Left ventricle myocardium inferior (tissue), 1 donor: ENCODE results near the gene ADAMTS14. TPM values are rescaled to one million over a fixed set of nuclear protein-coding genes. Genes with fewer than 3 reads are reported as not detected.
"Not testable (repeated sequence)": the region's sequence is repeated elsewhere in the genome, so short reads cannot be mapped to it uniquely, and the experiment has no call there.

Experiments
- DNase-seq: peaks from one replicate; pipeline ENCODE4 v3.0.0-alpha.2; 2020
- H3K27ac ChIP-seq: fragments of 200-600 bp; replicated peaks from 2 replicates; pipeline ENCODE4 v1.8.0; 2021
- H3K27me3 ChIP-seq: fragments of 200-600 bp; 2 replicates; pipeline ENCODE4 v1.8.0; 2021; ENCODE audit warnings: low read depth
- H3K36me3 ChIP-seq: fragments of 200-600 bp; 2 replicates; pipeline ENCODE4 v1.8.0; 2021
- H3K4me1 ChIP-seq: fragments of 200-600 bp; 2 replicates; pipeline ENCODE4 v1.8.0; 2021
- H3K4me3 ChIP-seq: fragments of 200-600 bp; 2 replicates; pipeline ENCODE4 v1.8.0; 2021; ENCODE audit warnings: mild to moderate bottlenecking, moderate library complexity
- H3K9me3 ChIP-seq: fragments of 200-600 bp; replicated peaks from 2 replicates; pipeline ENCODE4 v1.8.0; 2021
- intact Hi-C: fragments of 100-400 bp; cut with micrococcal nuclease; formaldehyde crosslinking; loops from one replicate; pipeline ENCODE4 v1.11.0; 2022
- total RNA-seq: library from RNA; stranded (reverse); fragmentation: NEBNext Ultra II Directional; extraction: Animal tissue kit (Norgen Biotek cat#: 25700); gene quantifications from one replicate; pipeline ENCODE4 v1.2.1, GENCODE V29; 2021
- TF ChIP-seq, protein P1 (sequence below): fragments of 200-600 bp; IDR thresholded peaks from 2 replicates; pipeline ENCODE4 v1.8.0; 2021; ENCODE audit warnings: antibody characterized with exemption, mild to moderate bottlenecking, borderline replicate concordance
- donor health status: DM: no; HTN: yes; CAD: no; lungs with severe emphysema.

ADAMTS14 gene
- total RNA-seq, 1 donor from 2014 or later, result 0.47 TPM

DNA sequence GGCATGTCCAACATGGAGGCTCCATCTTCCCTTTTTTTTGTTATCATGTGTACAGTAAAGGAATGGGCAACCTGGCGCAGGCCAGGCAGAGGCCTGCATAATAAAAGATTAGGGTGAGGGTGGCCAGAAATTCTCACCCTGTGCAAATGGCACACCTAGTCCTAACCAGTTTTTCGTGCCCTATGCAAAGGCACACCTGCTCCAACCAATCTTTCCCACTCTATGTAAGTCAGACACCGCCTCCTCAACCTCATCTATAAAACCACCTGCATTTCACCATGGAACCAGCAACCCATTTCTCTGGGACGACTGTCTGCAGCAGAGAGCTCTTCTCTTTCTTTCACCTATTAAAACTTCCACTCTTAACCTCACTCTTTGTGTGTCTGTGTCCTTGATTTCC, 96.8 kb downstream of the ADAMTS14 start:
- no peak for DNase-seq
- TF ChIP-seq, protein P1, sequence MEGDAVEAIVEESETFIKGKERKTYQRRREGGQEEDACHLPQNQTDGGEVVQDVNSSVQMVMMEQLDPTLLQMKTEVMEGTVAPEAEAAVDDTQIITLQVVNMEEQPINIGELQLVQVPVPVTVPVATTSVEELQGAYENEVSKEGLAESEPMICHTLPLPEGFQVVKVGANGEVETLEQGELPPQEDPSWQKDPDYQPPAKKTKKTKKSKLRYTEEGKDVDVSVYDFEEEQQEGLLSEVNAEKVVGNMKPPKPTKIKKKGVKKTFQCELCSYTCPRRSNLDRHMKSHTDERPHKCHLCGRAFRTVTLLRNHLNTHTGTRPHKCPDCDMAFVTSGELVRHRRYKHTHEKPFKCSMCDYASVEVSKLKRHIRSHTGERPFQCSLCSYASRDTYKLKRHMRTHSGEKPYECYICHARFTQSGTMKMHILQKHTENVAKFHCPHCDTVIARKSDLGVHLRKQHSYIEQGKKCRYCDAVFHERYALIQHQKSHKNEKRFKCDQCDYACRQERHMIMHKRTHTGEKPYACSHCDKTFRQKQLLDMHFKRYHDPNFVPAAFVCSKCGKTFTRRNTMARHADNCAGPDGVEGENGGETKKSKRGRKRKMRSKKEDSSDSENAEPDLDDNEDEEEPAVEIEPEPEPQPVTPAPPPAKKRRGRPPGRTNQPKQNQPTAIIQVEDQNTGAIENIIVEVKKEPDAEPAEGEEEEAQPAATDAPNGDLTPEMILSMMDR, result no peak
- H3K27ac ChIP-seq, result no peak overlapping the region
- H3K36me3 ChIP-seq, result no peaks in the 10 kb centered on the region
- H3K9me3 ChIP-seq, result peaks cover 4% of the 10 kb centered on the region
- H3K27me3 ChIP-seq, result no peaks in the 10 kb centered on the region
- H3K4me1 ChIP-seq, result no peaks in the 10 kb centered on the region
- intact Hi-C loops, result no loop called here
- no peak overlapping the region for H3K4me3 ChIP-seq

DNA sequence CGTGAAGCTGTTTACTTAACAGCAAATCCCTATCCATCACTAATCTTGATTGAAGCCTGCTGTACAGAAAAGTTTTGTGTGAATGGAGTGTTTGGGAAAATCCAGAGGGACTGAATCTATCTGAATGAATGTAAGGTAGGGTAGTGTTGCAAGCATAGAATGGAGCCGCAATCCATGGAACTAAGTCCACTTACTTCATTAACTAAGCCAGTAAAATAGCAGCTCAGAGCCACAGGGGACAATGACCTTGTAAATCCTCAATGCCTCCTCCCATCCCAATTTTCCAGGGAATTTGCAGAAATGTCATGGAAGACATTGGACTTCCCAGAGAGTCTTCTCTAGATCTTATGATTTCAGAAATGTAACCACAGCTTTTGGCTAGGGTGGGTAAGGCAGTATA, 97.7 kb downstream of the ADAMTS14 start:
- DNase-seq, result no peak
- Histone ChIP-seq H3K27ac (no peak overlapping the region), H3K4me3 (no peak overlapping the region), H3K27me3 (no peaks in the 10 kb centered on the region), H3K9me3 (peaks cover 4% of the 10 kb centered on the region), H3K36me3 (no peaks in the 10 kb centered on the region), H3K4me1 (no peaks in the 10 kb centered on the region)
- intact Hi-C loops, result no loop called here
- TF ChIP-seq, protein P1, result no peak

GRCh38 chr10:70770516-70770915, 98.2 kb downstream of the ADAMTS14 start:
- H3K27ac ChIP-seq, DNase-seq, H3K4me3 ChIP-seq, H3K4me1 ChIP-seq, H3K9me3 ChIP-seq, intact Hi-C loops, H3K27me3 ChIP-seq, H3K36me3 ChIP-seq: not testable (repeated sequence)

GRCh38 chr10:70771311-70772194, 99.2 kb downstream of the ADAMTS14 start:
- H3K36me3 ChIP-seq, result no peaks in the 10 kb centered on the region
- no peak overlapping the region for H3K27ac ChIP-seq
- intact Hi-C loops, result no loop called here
- DNase-seq, result no peak
- H3K4me3 ChIP-seq, result no peak overlapping the region
- H3K9me3 ChIP-seq, result no peaks in the 10 kb centered on the region
- TF ChIP-seq, protein P1, result no peak
- no peaks in the 10 kb centered on the region for H3K27me3 ChIP-seq
- no peaks in the 10 kb centered on the region for H3K4me1 ChIP-seq

DNA sequence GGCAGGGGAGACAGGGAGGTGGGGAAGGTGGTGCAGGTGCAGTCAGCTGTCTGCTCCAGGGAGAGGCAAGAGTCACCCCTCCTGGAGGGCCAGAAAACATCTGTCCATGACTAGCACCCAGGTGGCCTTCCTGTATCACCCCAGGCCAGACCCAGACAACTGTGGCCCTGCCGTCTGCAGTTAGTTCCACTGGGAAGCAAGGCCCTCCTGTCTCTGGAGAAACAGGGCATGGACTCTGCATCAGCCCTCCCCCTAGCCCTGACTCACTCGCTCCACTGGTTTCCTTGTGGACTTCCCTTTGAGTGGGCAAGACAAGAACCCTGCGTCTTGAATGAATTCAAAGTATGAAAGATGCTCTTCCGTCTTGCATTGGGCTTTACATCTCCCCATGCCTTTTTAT, 100.3 kb downstream of the ADAMTS14 start:
- TF ChIP-seq, protein P1, result no peak
- intact Hi-C loops, result no loop called here
- H3K27ac ChIP-seq, result no peak overlapping the region
- no peaks in the 10 kb centered on the region for H3K4me1 ChIP-seq
- no peak overlapping the region for H3K4me3 ChIP-seq
- no peaks in the 10 kb centered on the region for H3K36me3 ChIP-seq
- H3K27me3 ChIP-seq, result no peaks in the 10 kb centered on the region
- H3K9me3 ChIP-seq, result no peaks in the 10 kb centered on the region
- DNase-seq, result no peak

DNA sequence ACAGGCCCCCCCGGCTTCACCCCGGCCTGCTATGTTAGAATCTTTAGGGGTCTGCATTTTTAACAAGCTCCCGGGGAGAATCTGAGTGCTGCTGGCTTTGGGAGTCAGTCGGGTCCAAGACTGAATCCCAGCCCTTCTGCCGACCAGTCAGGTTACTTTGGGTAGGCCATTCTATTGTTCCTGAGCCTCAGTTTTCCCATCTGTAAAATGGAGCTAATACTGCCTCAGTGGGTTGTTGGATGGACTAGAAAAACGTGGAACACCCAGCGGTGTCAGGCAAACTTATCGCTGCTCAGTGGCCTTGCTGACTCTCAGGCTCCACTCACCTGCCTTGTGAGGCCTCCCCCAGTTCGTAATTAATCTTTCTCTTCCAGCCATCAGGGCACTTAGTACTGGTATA, 101.2 kb downstream of the ADAMTS14 start:
- H3K9me3 ChIP-seq, result no peaks in the 10 kb centered on the region
- intact Hi-C loops, result no loop called here
- no peak overlapping the region for H3K27ac ChIP-seq
- DNase-seq, result no peak
- TF ChIP-seq, protein P1, result no peak
- H3K4me3 ChIP-seq, result no peak overlapping the region
- no peaks in the 10 kb centered on the region for H3K36me3 ChIP-seq
- H3K27me3 ChIP-seq, result no peaks in the 10 kb centered on the region
- no peaks in the 10 kb centered on the region for H3K4me1 ChIP-seq
